GM23338 (cell line): ENCODE measurements around the gene TBC1D5.

Source experiments
- CREB1 ChIP-seq: fragments of 250-450 bp; sonication (Bioruptor Pico); IDR thresholded peaks from 2 replicates; pipeline ENCODE4 v1.5.0; 2020; ENCODE audit warnings: low read depth, mild to moderate bottlenecking, moderate library complexity
- CTCF ChIP-seq, 2 experiments: fragments of 200-600 bp in 1 of 2; sonication (generic) in 1 of 2; conservative IDR thresholded peaks; 2 replicates each; pipeline versions ENCODE4 v1.5.1 to v1.6.1; 2016 to 2017; ENCODE audit warnings: antibody characterized with exemption in 2 of 2, low read depth in 2 of 2, mild to moderate bottlenecking in 2 of 2, moderate library complexity in 1 of 2
- ETS1 ChIP-seq: IDR thresholded peaks from 2 replicates; pipeline ENCODE4 v1.6.1; 2016; ENCODE audit warnings: antibody characterized with exemption
- EZH2 ChIP-seq: fragments of 200-600 bp; sonication (generic); IDR thresholded peaks from one replicate; pipeline ENCODE4 v1.8.0; 2017; ENCODE audit warnings: antibody characterized with exemption, mild to moderate bottlenecking, low read depth; ENCODE audit not compliant: unreplicated experiment
- EZH2phosphoT487 ChIP-seq: fragments of 200-600 bp; sonication (generic); IDR thresholded peaks from one replicate; pipeline ENCODE4 v1.8.1; 2018; ENCODE audit warnings: antibody characterized with exemption; ENCODE audit not compliant: unreplicated experiment
- POLR2AphosphoS5 ChIP-seq: IDR thresholded peaks from 2 replicates; pipeline ENCODE4 v1.6.1; 2016; ENCODE audit warnings: antibody characterized with exemption, low read depth
- REST ChIP-seq: IDR thresholded peaks from one replicate; pipeline ENCODE4 v1.6.1; 2018; ENCODE audit warnings: antibody characterized with exemption; ENCODE audit not compliant: unreplicated experiment
- STAT1 ChIP-seq: IDR thresholded peaks from one replicate; pipeline ENCODE4 v1.6.1; 2016; ENCODE audit warnings: antibody characterized with exemption; ENCODE audit not compliant: unreplicated experiment
- ZNF331 ChIP-seq: fragments of 250-450 bp; sonication (Bioruptor Pico); IDR thresholded peaks from 2 replicates; pipeline ENCODE4 v1.5.0; 2020; ENCODE audit warnings: low read depth, mild to moderate bottlenecking, moderate library complexity
- ZNF462 ChIP-seq: fragments of 250-450 bp; sonication (Bioruptor Pico); IDR thresholded peaks from 2 replicates; pipeline ENCODE4 v1.5.0; 2020; ENCODE audit warnings: mild to moderate bottlenecking, moderate library complexity

DNA sequence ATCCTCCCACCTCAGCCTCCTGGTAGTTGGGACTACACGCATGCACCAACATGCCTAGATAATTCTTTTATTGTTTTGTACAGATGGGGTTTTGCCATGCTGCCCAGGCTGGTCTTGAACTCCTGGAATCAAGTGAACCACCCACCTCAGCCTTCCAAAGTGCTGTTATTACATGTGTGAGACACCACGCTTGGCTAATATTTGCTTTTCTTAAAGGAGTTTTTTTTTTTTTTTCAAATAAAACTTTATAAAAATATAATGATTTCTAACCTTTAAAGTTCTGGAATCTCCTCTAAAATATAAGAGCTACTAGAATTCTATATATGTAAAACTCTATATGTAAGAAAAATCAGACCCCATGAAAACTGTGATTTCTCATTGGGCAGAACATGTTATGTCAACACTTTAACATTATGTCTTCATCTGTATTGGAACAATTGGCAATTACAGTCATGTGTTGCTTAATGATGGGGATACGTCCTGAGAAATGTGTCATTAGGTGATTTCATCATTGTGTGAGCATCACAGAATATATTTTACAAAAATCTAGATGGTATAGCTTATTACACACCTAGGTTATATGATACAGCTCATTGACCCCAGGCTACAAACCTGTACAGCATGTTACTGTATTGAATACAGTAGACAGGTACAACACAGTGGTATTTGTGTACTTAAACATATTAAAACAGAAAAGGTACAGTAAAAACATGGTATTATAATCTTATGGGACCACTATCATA, 480.6 kb downstream of the TBC1D5 start:
- TF ChIP-seq CTCF (conservative IDR thresholded peaks at IDR 0.05; ENCODE audit: low read depth in 2 of 2) = no peak
- TF ChIP-seq POLR2AphosphoS5 = no peak
- TF ChIP-seq EZH2 = no peak
- TF ChIP-seq CREB1 (CRISPR knock-in tag) = no peak
- no peak for TF ChIP-seq EZH2phosphoT487
- no peak for TF ChIP-seq REST
- TF ChIP-seq ETS1 = no peak
- TF ChIP-seq STAT1 = no peak
- TF ChIP-seq ZNF462 = no peak
- no peak for TF ChIP-seq ZNF331 (CRISPR knock-in tag)
